Subcutaneous abdominal adipose tissue (tissue), 5 donors: ENCODE data around the gene SCLY.

Experiments
- H3K27ac ChIP-seq: one replicate; pipeline ENCODE4 v1.7.0; 2013; ENCODE audit warnings: low read depth, mild to moderate bottlenecking, inconsistent platforms, low read length, moderate library complexity
- H3K27me3 ChIP-seq, 5 donors: one replicate each; pipeline ENCODE4 v1.7.0; 2013; ENCODE audit warnings: low read length in 5 of 5, inconsistent platforms in 1 of 5; ENCODE audit not compliant: control insufficient read depth in 5 of 5, insufficient read depth in 4 of 5
- H3K36me3 ChIP-seq, 5 donors: one replicate each; pipeline ENCODE4 v1.7.0; 2013; ENCODE audit warnings: low read length in 5 of 5; ENCODE audit not compliant: control insufficient read depth in 5 of 5, insufficient read depth in 5 of 5
- H3K4me1 ChIP-seq, 5 donors: one replicate each; pipeline ENCODE4 v1.7.0; 2013; ENCODE audit warnings: low read length in 5 of 5, mild to moderate bottlenecking in 3 of 5, moderate library complexity in 1 of 5; ENCODE audit not compliant: control insufficient read depth in 5 of 5, insufficient read depth in 5 of 5
- H3K4me3 ChIP-seq, 5 donors: one replicate each; pipeline ENCODE4 v1.7.0; 2013; ENCODE audit warnings: low read length in 5 of 5, low read depth in 1 of 5
- H3K9ac ChIP-seq, 5 donors: one replicate each; pipeline ENCODE4 v1.7.0; 2013; ENCODE audit warnings: low read length in 5 of 5, mild to moderate bottlenecking in 4 of 5, moderate library complexity in 3 of 5
- H3K9me3 ChIP-seq, 5 donors: one replicate each; pipeline ENCODE4 v1.7.0; 2013; ENCODE audit warnings: low read length in 5 of 5; ENCODE audit not compliant: control insufficient read depth in 5 of 5
- donor health status: healthy.
- donor health status: healthy.
- donor health status: healthy.
- donor health status: healthy.
- donor health status: healthy.

Gene SCLY

GRCh38 chr2:238060542-238061314, at the start of gene SCLY:
Gene SCLY, plus strand, starts transcription at chr2:238061001. Its CDS starts 54 bp downstream, at chr2:238061055.
- Histone ChIP-seq H3K9ac (peak within 1 kb of the TSS; percentile 38 to 87 (median 83)), H3K27me3 (no peaks in the 10 kb centered on the region), H3K4me3 (peak within 1 kb of the TSS; percentile 77 to 90 (median 84)), H3K9me3 (no peaks in the 10 kb centered on the region), H3K36me3 (peaks cover 0 to 5% (median 2%) of the 10 kb centered on the region in 5 donors), H3K27ac (peak within 1 kb of the TSS; percentile 77), H3K4me1 (peaks cover 10 to 21% (median 19%) of the 10 kb centered on the region in 5 donors)

GRCh38 chr2:238013806-238014205, 47.0 kb upstream of the SCLY start:
- H3K27ac ChIP-seq: no peak overlapping the region
- no peaks in the 10 kb centered on the region for H3K9me3 ChIP-seq
- no peak overlapping the region for H3K4me3 ChIP-seq
- peaks cover 0 to 2% (median 0%) of the 10 kb centered on the region in 5 donors for H3K4me1 ChIP-seq
- no peak overlapping the region for H3K9ac ChIP-seq
- H3K36me3 ChIP-seq: peaks cover 0 to 22% (median 12%) of the 10 kb centered on the region in 5 donors
- no peaks in the 10 kb centered on the region for H3K27me3 ChIP-seq

GRCh38 chr2:238015705-238016104, 45.1 kb upstream of the SCLY start:
- Histone ChIP-seq H3K9ac (no peak overlapping the region), H3K9me3 (no peaks in the 10 kb centered on the region), H3K36me3 (peaks cover 0 to 35% (median 12%) of the 10 kb centered on the region in 5 donors), H3K4me3 (no peak overlapping the region), H3K4me1 (no peaks in the 10 kb centered on the region), H3K27ac (no peak overlapping the region), H3K27me3 (no peaks in the 10 kb centered on the region)

GRCh38 chr2:238016526-238016925, 44.3 kb upstream of the SCLY start:
- Histone ChIP-seq H3K27me3 (no peaks in the 10 kb centered on the region), H3K36me3 (peaks cover 0 to 44% (median 15%) of the 10 kb centered on the region in 5 donors), H3K27ac (no peak overlapping the region), H3K9ac (no peak overlapping the region), H3K4me3 (no peak overlapping the region), H3K9me3 (no peaks in the 10 kb centered on the region), H3K4me1 (no peaks in the 10 kb centered on the region)

- peaks cover 0 to 43% (median 9%) of the 10 kb centered on the region in 5 donors for H3K36me3 ChIP-seq
- no peaks in the 10 kb centered on the region for H3K27me3 ChIP-seq
- no peak overlapping the region for H3K27ac ChIP-seq
- H3K4me3 ChIP-seq: no peak overlapping the region
- H3K9ac ChIP-seq: no peak overlapping the region
- no peaks in the 10 kb centered on the region for H3K4me1 ChIP-seq
- no peaks in the 10 kb centered on the region for H3K9me3 ChIP-seq
These were observed 40.8 kb upstream of the SCLY start for GRCh38 chr2:238019962-238020361.

- Histone ChIP-seq H3K27me3 (no peaks in the 10 kb centered on the region), H3K36me3 (peaks cover 0 to 52% (median 13%) of the 10 kb centered on the region in 5 donors), H3K4me1 (no peaks in the 10 kb centered on the region), H3K9me3 (no peaks in the 10 kb centered on the region), H3K4me3 (no peak overlapping the region), H3K9ac (no peak overlapping the region), H3K27ac (no peak overlapping the region)
These were observed 40.0 kb upstream of the SCLY start for GRCh38 chr2:238020816-238021215.

GRCh38 chr2:238021327-238021726, 39.5 kb upstream of the SCLY start:
- no peaks in the 10 kb centered on the region for H3K9me3 ChIP-seq
- H3K9ac ChIP-seq: no peak overlapping the region
- no peak overlapping the region for H3K27ac ChIP-seq
- H3K36me3 ChIP-seq: peaks cover 2 to 56% (median 16%) of the 10 kb centered on the region in 5 donors
- H3K4me3 ChIP-seq: no peak overlapping the region
- no peaks in the 10 kb centered on the region for H3K4me1 ChIP-seq
- no peaks in the 10 kb centered on the region for H3K27me3 ChIP-seq

GRCh38 chr2:238022594-238023157, 38.1 kb upstream of the SCLY start:
- no peaks in the 10 kb centered on the region for H3K4me1 ChIP-seq
- H3K4me3 ChIP-seq: no peak overlapping the region
- no peak overlapping the region for H3K27ac ChIP-seq
- peaks cover 2 to 59% (median 24%) of the 10 kb centered on the region in 5 donors for H3K36me3 ChIP-seq
- no peak overlapping the region for H3K9ac ChIP-seq
- H3K27me3 ChIP-seq: no peaks in the 10 kb centered on the region
- H3K9me3 ChIP-seq: no peaks in the 10 kb centered on the region

- H3K4me3 ChIP-seq: no peak overlapping the region
- H3K4me1 ChIP-seq: no peaks in the 10 kb centered on the region
- no peaks in the 10 kb centered on the region for H3K9me3 ChIP-seq
- H3K9ac ChIP-seq: no peak overlapping the region
- H3K36me3 ChIP-seq: peaks cover 2 to 52% (median 28%) of the 10 kb centered on the region in 5 donors
- H3K27ac ChIP-seq: no peak overlapping the region
- no peaks in the 10 kb centered on the region for H3K27me3 ChIP-seq
These were observed 37.2 kb upstream of the SCLY start for GRCh38 chr2:238023608-238024007.

- no peak overlapping the region for H3K27ac ChIP-seq
- H3K27me3 ChIP-seq: no peaks in the 10 kb centered on the region
- H3K9ac ChIP-seq: no peak overlapping the region
- H3K4me3 ChIP-seq: no peak overlapping the region
- peaks cover 2 to 51% (median 28%) of the 10 kb centered on the region in 5 donors for H3K36me3 ChIP-seq
- no peaks in the 10 kb centered on the region for H3K9me3 ChIP-seq
- H3K4me1 ChIP-seq: no peaks in the 10 kb centered on the region
These were observed 35.8 kb upstream of the SCLY start for GRCh38 chr2:238024986-238025385.
